Common myeloid progenitor, CD34-positive (primary cell): ENCODE data around the gene NCMAP.

Experiments used
- CTCF ChIA-PET: fragments of 350-600 bp; sonication (Branson Sonifier 250); formaldehyde crosslinking; loops from one replicate; lab custom pipeline; 2021; ENCODE audit warnings: antibody characterized with exemption; lab: Charles Lee
- POLR2A ChIA-PET: fragments of 350-600 bp; sonication (Branson Sonifier 250); formaldehyde crosslinking; loops from one replicate; lab custom pipeline; 2021; ENCODE audit warnings: antibody characterized with exemption; lab: Charles Lee
- DNase-seq, 3 donors: peaks; one replicate each; pipeline versions ENCODE4 v3.0.0 to v3.0.0-alpha.2; 2013
- H3K27ac ChIP-seq, 2 experiments: 1 replicate in 1 of 2; 2 replicates in 1 of 2; pipeline ENCODE4 v1.7.0; 2013; ENCODE audit warnings: inconsistent platforms in 2 of 2, low read length in 2 of 2, mild to moderate bottlenecking in 2 of 2, low read depth in 1 of 2, moderate library complexity in 1 of 2; ENCODE audit not compliant: severe bottlenecking in 2 of 2, insufficient read depth in 1 of 2, poor library complexity in 1 of 2
- H3K27me3 ChIP-seq, 5 experiments: replicated peaks in 2 of 5; 1 replicate in 3 of 5; 2 replicates in 2 of 5; pipeline versions ENCODE4 v1.6.1 to v1.7.0; 2013; ENCODE audit warnings: low read length in 4 of 5, mild to moderate bottlenecking in 2 of 5, moderate library complexity in 2 of 5, inconsistent platforms in 1 of 5; ENCODE audit not compliant: insufficient read depth in 5 of 5, control insufficient read depth in 4 of 5
- H3K36me3 ChIP-seq, 4 experiments: 1 replicate in 2 of 4; 2 replicates in 2 of 4; pipeline versions ENCODE4 v1.6.1 to v1.7.0; 2013; ENCODE audit warnings: low read length in 3 of 4, control low read depth in 1 of 4, mild to moderate bottlenecking in 1 of 4; ENCODE audit not compliant: control insufficient read depth in 4 of 4, insufficient read depth in 4 of 4
- H3K4me1 ChIP-seq, 4 experiments: 1 replicate in 3 of 4; 2 replicates in 1 of 4; pipeline versions ENCODE4 v1.6.1 to v1.7.1; 2013; ENCODE audit warnings: low read length in 3 of 4, mild to moderate bottlenecking in 3 of 4, control low read depth in 1 of 4, inconsistent platforms in 1 of 4, moderate library complexity in 1 of 4; ENCODE audit not compliant: control insufficient read depth in 4 of 4, insufficient read depth in 4 of 4; ENCODE audit errors: control extremely low read depth in 1 of 4
- H3K4me3 ChIP-seq, 7 experiments: 1 replicate in 4 of 7; 2 replicates in 3 of 7; pipeline versions ENCODE4 v1.5.1 to v1.7.0; 2013; ENCODE audit warnings: mild to moderate bottlenecking in 7 of 7, low read length in 6 of 7, moderate library complexity in 6 of 7, inconsistent platforms in 2 of 7, low read depth in 2 of 7, control low read depth in 1 of 7; ENCODE audit not compliant: insufficient read depth in 4 of 7, control insufficient read depth in 1 of 7; ENCODE audit errors: extremely low read depth in 1 of 7
- H3K9me3 ChIP-seq, 5 experiments: 1 replicate in 4 of 5; 2 replicates in 1 of 5; pipeline versions ENCODE4 v1.6.1 to v1.7.1; 2013; ENCODE audit warnings: low read length in 4 of 5, mild to moderate bottlenecking in 2 of 5, inconsistent platforms in 1 of 5, low read depth in 1 of 5, moderate library complexity in 1 of 5; ENCODE audit not compliant: control insufficient read depth in 4 of 5, insufficient read depth in 2 of 5; ENCODE audit errors: control extremely low read depth in 1 of 5
- WGBS: methylation state at CpG from one replicate; pipeline ENCODE4 v1.1.5; 2013; ENCODE audit not compliant: insufficient coverage; 5-methylcytosine and 5-hydroxymethylcytosine counted together

The NCMAP gene

GRCh38 chr1:24566236-24566867, 10.5 kb downstream of the NCMAP start:
- no peak overlapping the region for H3K27ac ChIP-seq
- DNase-seq = no peak
- H3K36me3 ChIP-seq = no peaks in the 10 kb centered on the region
- 100% methylated on average over 1 of the region's 3 CpGs for whole genome bisulfite sequencing
- no peaks in the 10 kb centered on the region for H3K9me3 ChIP-seq
- H3K4me3 ChIP-seq = no peak overlapping the region
- ChIA-PET POLR2A (no interaction called here), CTCF (interaction anchor here (1.2 to 2.5 kb wide), 2 partner anchors 21 to 68 kb away, joined by 4 to 8 read pairs; no protein-coding TSS in a partner anchor)
- H3K27me3 ChIP-seq = no peaks in the 10 kb centered on the region
- peaks cover 0 to 17% (median 13%) of the 10 kb centered on the region in 4 experiments for H3K4me1 ChIP-seq

DNA sequence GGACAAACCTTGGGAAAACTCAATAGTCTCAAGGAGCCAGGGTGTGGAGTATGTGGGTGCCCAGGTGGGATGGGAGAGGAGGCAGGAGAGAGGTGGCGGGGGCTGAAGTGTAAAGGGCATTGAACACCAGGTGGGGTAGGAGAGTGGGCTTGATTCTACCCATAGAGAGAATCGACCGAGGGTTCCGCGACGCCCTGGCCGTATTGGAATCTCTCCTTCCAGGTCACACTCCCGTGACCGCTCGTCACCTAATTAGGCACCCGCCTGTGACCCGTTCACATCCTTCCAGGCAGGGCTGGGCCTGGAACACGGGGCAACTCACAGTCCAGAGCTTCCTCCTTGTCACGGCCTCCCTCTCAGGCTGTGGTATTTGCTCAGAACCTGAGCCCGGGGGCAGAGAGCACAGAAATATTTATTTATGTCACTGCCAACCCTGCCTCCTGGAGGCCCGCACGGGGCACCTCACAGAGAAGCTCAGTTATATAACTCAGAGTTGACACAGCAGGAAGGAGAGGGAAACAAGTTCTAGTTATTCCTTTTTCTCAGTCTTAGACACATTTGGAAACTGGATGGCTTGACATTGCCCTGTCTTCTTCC, 12.0 kb downstream of the NCMAP start:
- ChIA-PET CTCF (interaction anchor here (0.7 to 2.2 kb wide), 5 partner anchors 9 to 264 kb away, joined by 3 to 10 read pairs (median 3); no protein-coding TSS in a partner anchor), POLR2A (interaction anchor here (0.6 kb wide), 1 partner anchor 824 kb away, joined by 3 read pairs; no protein-coding TSS in a partner anchor)
- Histone ChIP-seq H3K27ac (peak overlapping the region in 1 of 2 experiments; percentile 36), H3K36me3 (no peaks in the 10 kb centered on the region), H3K27me3 (no peaks in the 10 kb centered on the region), H3K9me3 (no peaks in the 10 kb centered on the region), H3K4me1 (peaks cover 0 to 28% (median 23%) of the 10 kb centered on the region in 4 experiments), H3K4me3 (peak overlapping the region in 3 of 7 experiments; percentile 25 to 56 (median 33))
- DNase-seq = peak; percentile 69 to 87 (median 82)
- 8% methylated on average over 15 of the region's 17 CpGs for WGBS

DNA sequence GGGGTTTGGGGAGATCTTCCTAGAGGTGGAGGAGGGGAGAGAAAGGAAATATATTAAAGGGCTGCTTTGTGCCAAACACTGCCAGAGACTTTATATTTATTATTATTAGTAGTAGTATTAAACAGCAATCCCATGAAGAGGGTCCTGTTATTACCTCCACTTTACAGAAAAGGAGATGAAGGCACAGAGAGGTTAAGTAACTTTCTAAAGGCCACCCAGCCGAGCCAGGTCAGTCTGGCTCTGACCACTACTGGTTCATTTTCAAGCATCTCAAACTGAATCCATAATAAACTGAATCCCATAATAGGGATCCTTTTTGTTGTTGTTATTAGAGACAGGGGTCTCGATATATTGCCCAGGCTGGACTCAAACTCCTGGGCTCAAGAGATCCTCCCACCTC, 12.6 kb downstream of the NCMAP start:
- no CpG with 5 or more reads among the region's 2 CpGs for WGBS

GRCh38 chr1:24570265-24571125, 14.6 kb downstream of the NCMAP start:
- CTCF ChIA-PET = interaction anchor here (0.5 to 1.3 kb wide), 6 partner anchors 12 to 156 kb away, joined by 3 to 6 read pairs (median 3); no protein-coding TSS in a partner anchor
- H3K4me1 ChIP-seq = peaks cover 0 to 29% (median 23%) of the 10 kb centered on the region in 4 experiments
- no peaks in the 10 kb centered on the region for H3K9me3 ChIP-seq
- 98% methylated on average over 4 of the region's 10 CpGs for WGBS
- no peak overlapping the region for H3K27ac ChIP-seq
- no peaks in the 10 kb centered on the region for H3K27me3 ChIP-seq
- H3K36me3 ChIP-seq = no peaks in the 10 kb centered on the region
- DNase-seq = no peak
- H3K4me3 ChIP-seq = no peak overlapping the region
- POLR2A ChIA-PET = interaction anchor here (0.6 kb wide), 1 partner anchor 257 kb away, joined by 6 read pairs; no protein-coding TSS in a partner anchor

More for the DNA sequence above, 12.6 kb downstream of the NCMAP start:
- Histone ChIP-seq H3K36me3 (no peaks in the 10 kb centered on the region), H3K27ac (peak overlapping the region in 1 of 2 experiments; percentile 36), H3K4me3 (peak overlapping the region in 1 of 7 experiments; percentile 25), H3K27me3 (no peaks in the 10 kb centered on the region), H3K4me1 (peaks cover 0 to 29% (median 23%) of the 10 kb centered on the region in 4 experiments), H3K9me3 (no peaks in the 10 kb centered on the region)
- CTCF ChIA-PET = interaction anchor here (0.7 to 2.2 kb wide), 4 partner anchors 9 to 263 kb away, joined by 3 to 10 read pairs (median 5); no protein-coding TSS in a partner anchor
- POLR2A ChIA-PET = no interaction called here
- no peak for DNase-seq

GRCh38 chr1:24572301-24572700, 16.4 kb downstream of the NCMAP start:
- DNase-seq = peak in 2 of 3 donors; percentile 32 to 44
- peaks cover 0 to 26% (median 20%) of the 10 kb centered on the region in 4 experiments for H3K4me1 ChIP-seq
- no peak overlapping the region for H3K27ac ChIP-seq
- no peaks in the 10 kb centered on the region for H3K9me3 ChIP-seq
- H3K36me3 ChIP-seq = no peaks in the 10 kb centered on the region
- POLR2A ChIA-PET = no interaction called here
- H3K27me3 ChIP-seq = no peaks in the 10 kb centered on the region
- CTCF ChIA-PET = interaction anchor here (0.7 to 1.6 kb wide), 7 partner anchors 9 to 372 kb away, joined by 3 to 7 read pairs (median 3); no protein-coding TSS in a partner anchor
- peak overlapping the region in 3 of 7 experiments; percentile 33 to 49 (median 44) for H3K4me3 ChIP-seq
- 27% methylated on average over 5 of the region's 9 CpGs for WGBS

DNA sequence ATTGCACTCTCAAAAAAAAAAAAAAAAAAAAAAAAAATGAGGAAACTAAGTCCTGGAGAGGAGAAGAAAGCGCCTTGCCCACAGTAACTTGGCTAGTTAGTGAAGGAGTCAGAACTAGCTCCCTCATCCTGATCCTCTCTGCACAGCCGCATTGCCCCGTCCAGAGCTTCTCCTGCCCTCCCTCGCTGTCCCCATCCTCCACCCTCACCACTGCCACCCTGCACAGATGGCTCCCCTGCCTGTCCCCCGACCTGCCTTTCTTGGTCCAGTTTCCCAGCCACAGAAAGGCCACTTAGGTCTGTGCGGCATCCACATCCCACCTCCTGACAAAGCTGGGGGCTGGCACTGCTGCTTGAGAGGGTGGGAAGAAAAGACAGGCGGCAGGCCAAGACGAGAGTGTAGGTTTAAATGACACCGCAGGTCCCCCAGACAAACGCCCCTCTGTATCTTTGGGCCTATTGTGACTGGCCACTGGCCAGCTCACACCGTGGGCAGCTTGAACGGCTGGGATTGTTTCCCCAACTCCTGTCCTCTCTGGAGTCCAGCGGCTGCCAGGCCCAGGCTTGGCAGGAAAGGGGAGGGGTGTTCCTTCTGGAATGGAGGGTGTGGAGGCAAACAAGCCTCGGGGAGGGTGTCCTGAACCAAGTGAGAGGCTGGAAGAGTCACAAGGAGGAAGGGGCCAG, 20.2 kb downstream of the NCMAP start:
- H3K4me3 ChIP-seq = no peak overlapping the region
- no peak overlapping the region for H3K27ac ChIP-seq
- CTCF ChIA-PET = interaction anchor here (1.2 kb wide), 1 partner anchor 12 kb away, joined by 3 read pairs; no protein-coding TSS in a partner anchor
- no peaks in the 10 kb centered on the region for H3K36me3 ChIP-seq
- H3K9me3 ChIP-seq = no peaks in the 10 kb centered on the region
- DNase-seq = no peak
- peaks cover 0 to 12% (median 10%) of the 10 kb centered on the region in 4 experiments for H3K4me1 ChIP-seq
- WGBS = 91% methylated on average over 11 of the region's 14 CpGs
- no peaks in the 10 kb centered on the region for H3K27me3 ChIP-seq
- POLR2A ChIA-PET = interaction anchor here (0.6 kb wide), 1 partner anchor 133 kb away, joined by 4 read pairs; no protein-coding TSS in a partner anchor
